HL-60/S4 (cell line): ENCODE measurements around the gene FOXM1.

ENCODE experiments used
- in situ Hi-C: fragments of 300-500 bp; cut with MboI; formaldehyde crosslinking; loops from 2 replicates; pipeline ENCODE4 v1.14.3; 2022; ENCODE audit warnings: low sequenced_read_pairs

The FOXM1 gene

DNA sequence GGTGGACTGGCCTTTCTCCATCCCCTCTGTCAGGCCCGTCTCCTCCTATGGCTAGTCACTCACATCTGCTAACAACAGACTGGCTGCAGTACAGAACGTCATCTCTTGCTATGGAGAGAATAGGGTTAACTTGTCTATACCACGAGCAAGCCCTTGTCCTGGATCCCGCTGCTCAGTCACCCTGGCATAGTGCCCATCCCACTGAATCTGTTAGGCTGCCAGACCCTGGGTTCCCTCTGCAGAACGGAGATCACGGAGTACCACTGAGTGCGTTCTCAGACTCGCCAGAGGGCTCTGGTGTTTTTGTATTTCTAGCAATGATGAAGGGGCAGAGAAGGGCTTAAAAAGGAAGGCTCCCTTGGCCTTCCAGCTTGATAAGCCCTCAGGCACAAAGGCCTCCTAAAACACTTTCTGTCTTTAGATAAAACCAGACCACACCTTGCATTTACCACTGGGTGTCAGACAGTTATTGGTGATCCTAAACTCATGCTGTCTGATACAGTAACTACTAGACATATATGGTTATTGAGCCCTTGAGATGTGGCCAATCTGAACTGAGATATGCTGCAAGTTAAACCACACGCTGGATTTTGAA, 35.8 kb downstream of the FOXM1 start:
- in situ Hi-C loops: no loop called here

DNA sequence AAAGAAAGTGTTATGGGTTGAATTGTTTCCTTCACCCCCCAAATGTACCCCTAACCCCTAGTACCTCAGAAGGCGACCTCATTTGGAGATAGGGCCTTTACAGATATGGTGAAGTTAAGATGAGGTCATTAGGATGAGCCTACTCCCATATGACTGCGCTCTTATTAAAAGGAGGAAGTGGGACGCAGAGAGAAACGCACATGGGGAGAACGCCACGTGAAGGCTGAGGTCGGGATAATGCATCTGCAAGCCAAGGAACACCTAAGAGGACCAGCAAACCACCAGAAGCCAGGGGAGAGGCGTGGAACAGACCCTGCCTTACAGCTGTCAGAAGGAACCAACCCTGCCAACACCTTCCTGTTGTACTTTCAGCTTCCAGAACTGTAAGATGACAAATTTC, 40.4 kb downstream of the FOXM1 start:
- in situ Hi-C loops: no loop called here

DNA sequence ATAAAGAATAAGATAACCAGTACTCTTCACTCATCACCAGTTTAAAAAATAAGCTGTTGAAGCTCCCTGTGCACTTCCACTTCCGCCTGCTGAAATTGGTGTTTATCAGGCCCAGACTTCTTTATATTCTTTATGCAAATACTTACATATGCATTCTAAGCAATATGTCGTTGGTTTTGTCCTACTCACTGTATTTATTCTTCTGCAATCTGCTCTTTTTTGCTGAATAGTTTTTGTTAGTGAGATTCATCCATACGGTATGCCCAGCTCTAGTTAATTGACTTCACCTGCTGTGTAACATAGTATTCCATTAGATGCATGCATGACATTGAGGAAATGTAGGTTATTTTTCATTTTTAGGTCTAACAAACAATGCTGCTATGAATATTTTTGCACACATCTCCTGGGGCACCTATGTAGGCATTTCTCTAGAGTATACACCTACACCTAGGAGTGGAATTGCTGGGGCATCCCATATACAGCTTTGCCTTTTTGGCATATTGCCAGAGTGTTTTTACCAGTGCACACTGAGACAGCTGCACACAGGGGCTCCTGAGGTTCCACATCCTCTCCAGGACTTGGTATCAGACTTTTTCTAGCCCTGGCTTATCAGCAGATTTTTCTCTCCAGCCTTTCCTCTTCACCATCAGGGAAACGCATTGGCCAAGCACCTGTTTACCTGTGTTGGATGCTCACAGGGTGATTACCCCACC, 41.1 kb downstream of the FOXM1 start:
- in situ Hi-C loops: no loop called here

DNA sequence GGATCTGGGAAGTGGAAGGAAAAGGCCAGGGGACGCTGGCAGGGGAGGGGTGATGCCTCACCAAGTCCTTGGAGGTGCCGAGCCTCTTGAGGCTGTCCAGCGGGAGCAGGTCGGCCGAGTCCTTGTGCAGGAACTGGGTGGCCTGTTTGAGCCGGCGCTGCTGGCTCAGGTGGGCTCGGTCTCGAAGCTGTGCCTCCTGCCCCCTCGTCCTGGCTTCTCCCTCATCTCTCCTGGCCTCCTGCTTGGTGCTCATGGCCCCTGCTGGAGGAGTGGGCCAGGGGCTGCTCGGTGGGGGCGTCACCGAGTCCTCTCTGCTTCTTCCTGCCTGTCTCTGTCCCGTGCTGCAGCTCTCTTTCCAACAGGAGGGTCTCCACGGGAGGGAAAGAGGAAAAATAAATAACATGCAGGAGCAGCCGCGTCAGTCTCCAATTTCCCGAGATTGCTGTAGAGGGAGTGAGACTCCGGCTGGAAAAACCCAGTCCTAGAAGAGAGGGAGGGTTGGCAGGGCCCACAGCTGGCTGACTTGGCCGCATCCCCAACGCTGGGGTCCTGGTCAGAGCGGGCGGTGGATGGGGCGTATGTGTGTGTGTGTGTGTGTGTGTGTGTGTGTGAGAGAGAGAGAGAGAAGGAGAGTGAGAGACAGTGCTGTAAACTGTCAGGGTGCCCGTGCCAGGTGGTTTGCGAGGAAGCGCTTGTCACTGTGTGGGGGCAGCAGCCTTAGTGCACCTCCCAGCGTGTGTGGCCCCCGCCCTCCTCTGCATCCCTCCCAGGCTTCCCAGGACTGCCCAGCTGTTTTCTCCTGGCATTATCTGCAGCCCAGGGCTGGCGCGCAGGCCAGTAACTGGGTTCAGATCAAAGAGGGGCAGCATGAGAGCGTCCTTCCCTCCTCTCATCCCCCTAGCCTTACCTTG, 42.1 kb downstream of the FOXM1 start, which contains the start of gene NRIP2:
NRIP2 (minus strand) TSS at position 455 of the 911 bp plus-strand sequence; CDS start at position 403, 52 bp downstream.
- in situ Hi-C loops: no loop called here

DNA sequence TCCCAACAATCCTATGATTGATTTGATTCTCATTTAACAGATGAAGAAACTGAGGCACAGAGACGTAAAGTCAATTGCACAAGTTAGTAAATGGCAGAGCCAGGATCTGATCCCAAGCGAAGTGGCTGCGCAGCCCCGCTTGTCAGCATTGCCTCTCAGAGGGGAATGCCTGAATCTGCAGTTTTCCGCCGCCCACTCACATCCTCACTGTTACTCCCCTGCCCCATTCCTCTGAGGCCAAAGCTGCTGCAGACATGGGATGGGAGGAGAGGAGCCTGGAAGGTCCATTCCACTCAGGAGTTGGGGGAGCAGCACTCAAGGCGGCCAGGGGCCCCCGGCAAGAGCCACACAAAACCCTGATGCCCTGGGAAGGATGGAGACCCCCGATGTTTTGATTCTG, 43.2 kb downstream of the FOXM1 start:
- in situ Hi-C loops: no loop called here

DNA sequence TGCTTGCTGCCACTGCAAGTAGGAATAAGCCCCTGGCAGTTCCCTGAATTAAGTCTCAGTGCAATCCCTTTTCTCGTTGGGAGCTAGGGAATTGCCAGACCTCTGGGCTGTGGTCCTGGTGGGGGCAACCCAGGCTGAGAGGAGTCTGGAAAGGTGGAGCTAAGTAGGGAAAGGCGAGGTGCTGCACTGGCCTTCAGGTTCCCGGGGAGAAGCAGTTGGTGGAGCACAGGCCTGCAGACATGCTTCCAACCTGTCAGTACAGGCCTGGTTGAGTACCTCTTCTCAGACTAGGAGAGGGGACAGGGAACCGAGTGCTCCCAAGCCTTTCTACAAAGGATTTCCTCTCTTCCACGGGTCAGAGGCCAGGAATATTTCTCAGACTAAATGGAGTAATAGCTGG, 43.6 kb downstream of the FOXM1 start:
- in situ Hi-C loops: no loop called here

DNA sequence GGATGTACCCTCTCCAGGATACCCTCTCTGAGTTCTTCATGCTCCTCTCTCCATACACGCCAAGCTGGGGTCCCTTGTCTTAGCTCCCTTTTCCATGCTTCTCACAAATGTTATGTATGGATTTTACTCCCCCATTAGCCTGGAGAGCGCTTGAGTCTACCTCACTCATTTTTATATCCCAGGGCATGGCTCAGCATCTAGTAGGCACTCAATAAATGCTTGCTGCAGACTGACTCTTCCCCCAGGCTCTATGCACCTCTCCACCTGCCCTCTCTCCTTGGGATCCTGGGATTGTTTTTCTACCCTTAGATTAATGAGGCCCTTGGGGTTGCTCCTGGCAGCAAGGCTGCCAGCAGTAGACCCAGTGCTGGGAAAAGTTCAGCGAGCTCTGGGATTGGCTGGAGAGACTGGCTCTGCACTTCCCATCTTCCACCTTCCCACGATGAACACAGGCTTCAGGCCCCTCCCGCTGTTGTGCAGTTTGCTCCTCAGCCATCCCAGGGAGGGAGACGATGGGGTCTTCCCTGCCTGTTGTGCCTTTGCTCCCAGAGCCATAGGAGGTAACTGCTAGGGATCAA, 44.3 kb downstream of the FOXM1 start:
- in situ Hi-C loops: no loop called here

DNA sequence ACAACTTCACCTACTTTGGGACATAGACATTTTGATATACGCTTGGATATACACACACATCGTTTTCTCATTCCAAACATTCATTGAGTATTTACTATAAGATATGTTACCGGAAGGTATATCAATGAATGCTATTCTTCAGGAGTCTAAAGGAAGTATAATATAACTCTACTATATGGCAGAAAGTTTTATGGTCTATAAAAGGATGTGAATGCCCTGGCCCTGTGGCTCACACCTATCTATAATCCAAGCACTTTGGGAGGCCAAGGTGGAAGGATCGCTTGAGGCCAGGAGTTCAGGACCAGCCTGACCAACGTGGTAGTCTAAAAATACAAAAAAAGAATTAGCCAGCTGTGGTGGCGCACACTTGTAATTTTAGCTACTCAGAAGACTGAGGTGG, 47.7 kb downstream of the FOXM1 start:
- in situ Hi-C loops: no loop called here

DNA sequence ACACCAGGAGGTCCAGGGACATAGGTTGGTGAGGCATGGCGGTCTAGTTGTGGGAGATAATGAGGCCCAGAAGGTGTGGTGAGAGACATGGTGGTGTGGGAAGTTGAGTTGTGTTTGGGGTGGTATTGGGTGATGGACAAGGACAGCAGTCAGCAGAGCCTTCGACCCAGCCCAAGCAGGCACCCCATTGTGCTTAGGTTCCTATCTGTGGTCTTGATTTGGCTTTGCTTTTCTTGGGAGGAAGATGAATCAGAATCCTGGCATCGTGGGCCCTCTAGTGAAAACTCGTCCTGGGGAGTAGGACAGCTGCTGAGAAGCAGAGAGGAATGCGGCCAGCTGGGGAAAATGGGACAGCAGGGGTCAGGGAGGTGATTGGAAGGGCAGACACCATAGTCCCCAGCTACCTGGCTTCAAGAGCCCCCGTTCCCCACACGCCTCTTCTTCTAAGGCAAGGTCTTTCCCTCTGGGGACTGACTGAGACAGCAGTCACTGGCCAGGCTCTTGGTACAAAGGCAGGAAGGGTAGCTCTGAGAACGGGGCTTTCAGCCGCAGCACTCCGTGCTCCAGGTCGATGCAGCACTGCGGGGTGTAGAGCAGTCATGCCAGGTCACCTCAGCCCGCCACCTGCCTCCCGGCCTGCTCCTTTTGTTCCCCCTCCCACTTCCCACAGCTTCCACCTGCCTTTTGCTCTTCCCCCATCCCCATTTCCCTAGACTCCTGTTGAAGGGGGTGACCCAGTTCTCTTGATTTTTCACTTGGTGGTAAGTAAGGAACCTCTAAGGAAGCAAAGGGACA, 50.1 kb downstream of the FOXM1 start:
- in situ Hi-C loops: no loop called here

DNA sequence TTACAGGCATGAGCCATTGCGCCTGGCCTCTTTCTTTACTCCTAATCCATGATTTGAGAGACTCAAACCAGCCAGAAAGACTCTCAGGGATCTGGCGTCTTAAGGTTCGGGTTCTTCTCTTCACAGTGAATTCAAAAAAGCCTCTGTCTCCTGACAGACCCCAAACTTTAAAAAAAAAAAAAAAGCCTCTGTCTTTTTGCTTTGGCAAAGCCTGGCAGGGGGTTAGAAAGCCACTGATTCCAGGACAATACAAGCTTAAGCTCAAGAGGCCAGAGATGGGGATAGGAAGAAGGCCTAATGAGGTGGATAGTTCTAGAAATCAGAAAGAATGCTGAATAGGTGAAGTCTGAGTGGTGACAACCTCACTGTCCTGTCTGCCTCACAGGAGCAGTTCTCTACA, 50.9 kb downstream of the FOXM1 start:
- in situ Hi-C loops: no loop called here

DNA sequence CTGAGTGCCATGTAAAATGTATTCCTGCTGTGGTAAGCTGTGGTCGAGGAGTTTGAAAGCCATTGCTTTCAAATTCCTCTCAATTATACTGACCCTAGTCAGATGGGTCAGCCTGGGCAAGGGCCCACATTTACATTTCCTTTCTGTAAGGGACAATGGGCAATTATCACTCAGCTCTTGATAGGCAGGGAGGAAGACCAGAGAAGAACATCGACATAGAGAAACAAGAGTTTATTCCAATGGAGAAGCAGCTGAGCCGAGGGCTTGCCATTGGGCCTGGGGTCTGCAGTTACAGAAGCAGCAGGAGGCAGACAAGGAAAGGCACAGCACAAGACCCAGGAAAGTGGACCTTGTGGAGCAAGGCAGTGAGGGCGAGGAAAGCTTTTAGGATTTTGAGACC, 51.8 kb downstream of the FOXM1 start:
- in situ Hi-C loops: no loop called here

DNA sequence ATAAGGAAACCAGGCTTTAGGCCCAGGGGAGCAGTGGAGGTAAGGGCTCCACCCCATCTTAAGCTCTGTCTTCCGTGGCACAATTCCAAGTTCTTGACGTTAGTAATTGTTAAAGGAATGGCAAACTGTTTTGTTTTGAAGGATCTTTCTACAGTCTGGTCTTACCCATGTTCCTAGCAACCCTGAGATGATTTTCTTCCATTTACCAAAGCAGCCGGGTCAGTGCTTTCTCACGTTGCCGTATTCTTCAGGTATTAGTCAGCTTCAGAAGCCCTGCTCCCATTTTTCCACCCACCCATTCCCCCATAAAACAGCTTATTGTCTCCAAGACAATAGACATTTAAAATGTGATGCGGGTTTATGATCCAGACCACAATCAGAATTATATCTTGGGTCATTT, 52.4 kb downstream of the FOXM1 start:
- in situ Hi-C loops: no loop called here

DNA sequence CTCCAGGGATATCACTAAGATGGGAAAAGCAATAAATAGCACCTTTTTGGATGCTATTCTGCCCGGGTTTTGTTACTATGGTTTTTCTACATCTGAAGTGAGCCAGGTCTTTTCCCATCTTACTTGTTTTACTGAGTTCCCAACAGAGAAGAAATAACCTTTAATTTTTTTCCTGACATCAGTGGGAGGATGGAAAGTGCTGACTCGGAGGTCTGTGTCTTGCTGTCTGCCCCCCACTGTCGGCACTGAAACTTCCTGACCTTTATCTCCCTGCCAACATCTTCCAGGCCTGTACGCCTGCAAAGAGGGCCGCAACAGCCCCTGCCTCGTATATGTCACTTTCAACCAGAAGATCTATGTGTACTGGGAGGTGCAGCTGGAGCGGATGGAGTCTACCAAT, 53.5 kb downstream of the FOXM1 start:
- in situ Hi-C loops: no loop called here

DNA sequence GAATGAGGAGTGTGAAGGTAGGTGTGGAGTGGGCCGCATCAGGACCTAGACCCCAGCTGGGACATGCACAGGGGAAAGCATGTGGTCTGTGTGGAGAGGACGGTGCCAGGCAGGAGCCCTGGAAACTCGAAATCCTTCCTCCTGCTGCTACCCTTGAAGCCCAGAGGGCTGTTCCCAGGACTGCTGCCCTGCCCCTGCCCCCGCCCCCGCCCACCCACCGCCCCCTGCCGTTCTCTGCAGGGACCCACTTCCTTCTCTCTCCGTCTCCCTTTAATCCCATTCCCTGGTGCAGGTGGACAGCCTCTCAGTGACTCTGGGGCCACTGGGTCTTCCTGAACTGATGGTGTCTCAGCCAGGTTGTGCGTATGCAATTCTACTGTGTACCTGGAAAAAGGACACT, 56.5 kb downstream of the FOXM1 start:
- in situ Hi-C loops: no loop called here

DNA sequence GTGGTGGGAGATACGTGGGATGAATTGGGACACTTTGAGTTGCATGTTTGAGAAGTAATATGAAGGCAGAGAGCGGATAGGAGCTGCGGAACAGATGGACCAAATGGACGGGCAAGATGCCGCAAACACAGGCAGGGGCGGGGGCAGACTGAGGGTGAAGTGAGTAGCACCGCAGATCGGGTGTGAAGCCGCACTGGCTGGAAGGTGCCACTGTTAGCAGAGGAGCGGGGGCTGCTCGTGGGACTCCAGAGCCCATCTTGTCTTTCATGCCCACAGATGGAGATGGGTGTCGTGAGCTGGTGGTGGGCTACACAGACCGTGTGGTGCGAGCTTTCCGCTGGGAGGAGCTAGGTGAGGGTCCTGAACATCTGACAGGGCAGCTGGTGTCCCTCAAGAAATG, 57.2 kb downstream of the FOXM1 start:
- in situ Hi-C loops: no loop called here

DNA sequence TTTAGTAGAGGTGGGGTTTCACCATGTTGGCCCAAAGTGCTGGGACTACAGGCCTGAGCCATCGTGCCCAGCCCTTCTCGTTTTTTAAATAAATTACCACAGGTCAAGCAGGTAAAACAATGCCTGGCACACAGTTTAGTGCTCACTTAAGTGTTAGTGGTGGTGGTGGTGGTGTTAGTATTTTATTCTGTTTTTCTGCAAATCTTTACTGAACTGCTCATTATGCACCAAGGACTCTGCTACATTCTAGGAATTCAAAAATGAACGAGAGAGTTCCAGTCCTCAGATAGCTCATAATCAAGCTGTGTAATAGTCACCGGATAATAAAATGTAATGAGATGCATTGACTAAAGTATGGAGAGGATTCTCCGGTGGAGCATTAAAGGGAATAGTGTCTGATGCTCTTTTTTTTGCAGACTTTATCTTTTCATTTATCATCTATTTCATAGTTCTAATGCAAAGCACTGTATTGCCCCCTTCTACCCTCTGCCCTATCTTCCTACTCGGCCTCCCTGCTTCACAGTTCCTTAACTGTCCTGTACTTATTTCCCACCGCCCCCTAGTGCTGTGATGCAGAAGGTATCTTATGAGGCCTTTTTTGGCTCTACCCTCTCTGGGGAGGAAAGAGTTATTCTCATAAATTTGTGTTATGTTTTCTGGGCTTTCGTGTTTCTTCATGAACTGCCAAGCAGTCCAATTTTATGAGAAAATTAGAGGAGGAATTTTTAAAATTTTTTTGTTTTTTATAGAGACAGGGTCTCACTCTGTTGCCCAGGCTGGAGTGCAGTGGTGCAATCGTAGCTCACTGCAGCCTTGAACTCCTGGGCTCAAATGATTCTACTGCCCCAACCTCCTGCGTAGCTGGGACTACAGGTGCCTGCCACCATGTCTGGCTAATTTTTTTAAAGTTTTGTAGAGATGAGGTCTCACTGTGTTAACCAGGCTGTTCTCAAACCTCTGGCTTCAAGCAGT, 63.5 kb downstream of the FOXM1 start:
- in situ Hi-C loops: no loop called here

DNA sequence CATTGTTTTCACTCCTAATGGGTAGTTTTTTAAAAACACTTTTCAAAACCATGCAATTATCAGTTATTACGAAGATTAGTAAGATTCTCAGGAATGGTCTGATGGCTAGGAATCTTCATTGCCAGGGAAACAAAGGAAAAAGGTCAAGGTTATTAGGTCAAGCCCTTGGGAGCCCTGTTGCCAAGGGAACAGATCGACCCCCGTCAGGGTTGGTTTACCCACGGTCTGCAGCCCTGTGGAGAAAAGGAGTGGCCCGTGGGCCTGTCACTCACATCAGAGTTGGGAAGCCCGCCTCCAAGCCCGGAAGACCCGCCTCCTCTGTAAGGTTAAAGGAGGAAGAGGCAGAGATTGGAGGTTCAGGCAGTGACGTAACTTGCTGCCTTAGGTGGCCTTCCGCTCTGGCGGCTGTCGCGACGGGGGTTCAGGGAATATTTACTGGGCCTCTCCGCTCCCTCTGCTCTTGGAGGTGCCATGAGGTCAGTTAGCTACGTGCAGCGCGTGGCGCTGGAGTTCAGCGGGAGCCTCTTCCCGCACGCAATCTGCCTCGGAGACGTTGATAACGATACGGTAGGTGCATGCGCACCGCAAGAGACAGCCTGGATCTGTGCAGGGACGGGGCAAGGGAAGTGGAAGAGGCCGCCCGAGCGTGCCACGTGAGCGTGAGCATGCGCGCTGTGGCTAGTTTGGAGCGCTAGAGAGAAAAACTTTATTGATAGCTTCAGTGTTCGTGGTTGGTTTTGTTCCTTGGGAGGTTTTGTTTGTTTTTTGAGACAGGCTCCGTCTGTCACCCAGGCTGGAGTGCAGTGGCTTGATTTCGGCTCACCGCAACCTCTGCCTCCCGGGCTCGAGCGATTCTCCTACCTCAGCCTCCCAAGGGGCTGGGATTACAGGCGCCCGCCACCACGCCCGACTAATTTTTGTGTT, 64.4 kb downstream of the FOXM1 start, which contains the start of gene ITFG2:
ITFG2 (plus strand) TSS at position 379 of the 924 bp plus-strand sequence; CDS start at position 472, 93 bp downstream.
- in situ Hi-C loops: no loop called here

DNA sequence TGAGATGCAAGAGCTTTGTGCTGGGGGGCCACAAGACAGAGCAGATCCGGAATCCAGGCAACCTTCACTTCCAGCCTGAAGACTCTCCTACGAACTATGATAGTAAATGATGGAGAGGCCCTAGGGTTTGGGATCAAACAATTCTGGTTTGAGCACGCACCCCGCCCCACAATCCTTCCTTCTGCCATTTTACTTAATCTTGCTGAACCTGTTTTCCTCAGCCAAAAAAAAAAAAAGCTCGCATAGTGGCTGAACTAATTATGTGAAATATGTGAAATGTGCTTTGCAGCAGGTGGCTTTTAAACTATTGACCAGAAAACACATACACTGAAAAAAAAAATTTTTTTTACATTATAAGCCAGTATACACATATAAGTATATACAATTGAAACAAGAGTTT, 65.2 kb downstream of the FOXM1 start:
- in situ Hi-C loops: no loop called here
